ENCODE results near the gene CLSTN1.
"Not testable (repeated sequence)": the region's sequence is repeated elsewhere in the genome, so short reads cannot be mapped to it uniquely, and the experiment has no call there.

CLSTN1 gene

DNA sequence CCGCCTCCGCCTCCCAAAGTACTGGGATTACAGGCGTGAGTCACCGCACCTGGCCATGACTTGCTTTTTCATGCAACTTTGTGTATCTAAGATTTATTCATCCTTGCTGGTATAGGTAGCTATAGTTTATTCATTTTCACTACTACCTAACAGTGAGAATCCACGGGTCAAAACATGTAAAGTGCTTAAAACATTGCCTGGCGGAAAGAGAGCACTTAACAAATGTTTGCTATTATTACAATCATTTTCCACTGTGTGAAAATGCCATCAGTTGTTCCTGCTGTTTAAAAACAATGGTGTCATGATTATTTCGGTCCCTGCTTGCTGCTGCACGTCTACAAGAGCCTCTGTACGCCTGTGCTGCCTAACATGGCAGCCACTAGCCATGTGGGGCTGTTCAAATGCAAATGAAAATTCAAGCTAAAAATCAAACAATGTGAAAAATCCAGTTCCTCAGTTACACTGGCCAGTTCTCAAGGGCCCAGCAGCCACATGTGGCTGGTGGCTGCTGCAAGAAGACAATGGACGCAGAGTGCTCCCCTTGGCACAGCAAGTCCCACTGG lies 65.1 kb downstream of the CLSTN1 start:
- H3K4me3 ChIP-seq (ENCODE audit: low read length), result no peak overlapping the region
- peaks cover 14% of the 10 kb centered on the region for H3K4me1 ChIP-seq (ENCODE audit: control insufficient read depth, insufficient read depth, low read length)
- H3K27me3 ChIP-seq (replicated peaks; ENCODE audit: control insufficient read depth, insufficient read depth, low read length), result no peaks in the 10 kb centered on the region
- no peaks in the 10 kb centered on the region for H3K36me3 ChIP-seq (ENCODE audit: control insufficient read depth, insufficient read depth, low read length, severe bottlenecking)
- H3K9me3 ChIP-seq (ENCODE audit: control insufficient read depth, low read length), result no peaks in the 10 kb centered on the region
- DNase-seq (ENCODE audit: low read depth), result no peak
- H3K9ac ChIP-seq (ENCODE audit: low read length), result no peak overlapping the region

DNA sequence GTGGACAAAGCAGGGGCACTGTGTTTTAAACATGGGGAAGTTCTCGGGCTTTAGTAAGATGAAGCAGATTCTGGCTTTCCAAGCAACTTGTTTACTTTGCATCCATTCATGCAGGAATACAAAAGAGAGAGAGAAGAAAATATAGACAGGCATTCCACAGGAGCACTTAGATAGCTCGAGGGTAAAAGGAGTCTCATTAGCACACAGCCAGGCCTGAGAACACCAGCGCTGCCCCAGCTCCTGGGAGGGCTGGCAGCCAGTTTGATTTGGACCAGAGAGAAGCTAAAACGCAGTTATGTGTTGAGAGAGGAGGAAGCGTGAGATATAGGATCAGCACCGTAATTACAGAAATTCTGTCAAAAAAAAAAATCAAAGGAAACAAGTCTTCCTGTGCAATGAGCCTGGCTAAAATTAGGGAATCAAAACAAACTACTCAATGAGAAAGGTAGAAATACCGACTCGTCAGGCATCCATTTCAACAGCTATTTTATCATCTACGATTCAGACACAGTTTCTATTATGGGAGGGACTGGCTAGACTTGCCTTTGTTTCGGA lies 68.2 kb downstream of the CLSTN1 start:
- no peak overlapping the region for H3K9ac ChIP-seq (ENCODE audit: low read length)
- no peaks in the 10 kb centered on the region for H3K9me3 ChIP-seq (ENCODE audit: control insufficient read depth, low read length)
- H3K27me3 ChIP-seq (replicated peaks; ENCODE audit: control insufficient read depth, insufficient read depth, low read length), result no peaks in the 10 kb centered on the region
- H3K36me3 ChIP-seq (ENCODE audit: control insufficient read depth, insufficient read depth, low read length, severe bottlenecking), result peaks cover 5% of the 10 kb centered on the region
- peak; percentile 48 for DNase-seq (ENCODE audit: low read depth)
- no peak overlapping the region for H3K4me3 ChIP-seq (ENCODE audit: low read length)
- peaks cover 20% of the 10 kb centered on the region for H3K4me1 ChIP-seq (ENCODE audit: control insufficient read depth, insufficient read depth, low read length)

- DNase-seq (ENCODE audit: low read depth), result peak; percentile 68
- H3K9me3 ChIP-seq (ENCODE audit: control insufficient read depth, low read length), result no peaks in the 10 kb centered on the region
- H3K36me3 ChIP-seq (ENCODE audit: control insufficient read depth, insufficient read depth, low read length, severe bottlenecking), result peaks cover 11% of the 10 kb centered on the region
- H3K4me1 ChIP-seq (ENCODE audit: control insufficient read depth, insufficient read depth, low read length), result peaks cover 5% of the 10 kb centered on the region
- no peaks in the 10 kb centered on the region for H3K27me3 ChIP-seq (replicated peaks; ENCODE audit: control insufficient read depth, insufficient read depth, low read length)
- H3K9ac ChIP-seq (ENCODE audit: low read length), result no peak overlapping the region
- H3K4me3 ChIP-seq (ENCODE audit: low read length), result no peak overlapping the region
Observed at GRCh38 chr1:9753121-9753531, 70.6 kb downstream of the CLSTN1 start.

GRCh38 chr1:9751971-9752370 lies 71.8 kb downstream of the CLSTN1 start:
- DNase-seq (ENCODE audit: low read depth), result no peak
- Histone ChIP-seq H3K4me1 (ENCODE audit: control insufficient read depth, insufficient read depth, low read length) (peaks cover 5% of the 10 kb centered on the region), H3K4me3 (ENCODE audit: low read length) (no peak overlapping the region), H3K9me3 (ENCODE audit: control insufficient read depth, low read length) (no peaks in the 10 kb centered on the region), H3K36me3 (ENCODE audit: control insufficient read depth, insufficient read depth, low read length, severe bottlenecking) (peaks cover 11% of the 10 kb centered on the region), H3K27me3 (replicated peaks; ENCODE audit: control insufficient read depth, insufficient read depth, low read length) (no peaks in the 10 kb centered on the region), H3K9ac (ENCODE audit: low read length) (no peak overlapping the region)

GRCh38 chr1:9749361-9749760 lies 74.4 kb downstream of the CLSTN1 start:
- Histone ChIP-seq H3K36me3 (ENCODE audit: control insufficient read depth, insufficient read depth, low read length, severe bottlenecking) (peaks cover 11% of the 10 kb centered on the region), H3K27me3 (replicated peaks; ENCODE audit: control insufficient read depth, insufficient read depth, low read length) (no peaks in the 10 kb centered on the region), H3K4me1 (ENCODE audit: control insufficient read depth, insufficient read depth, low read length) (peaks cover 15% of the 10 kb centered on the region), H3K9me3 (ENCODE audit: control insufficient read depth, low read length) (no peaks in the 10 kb centered on the region), H3K9ac (ENCODE audit: low read length) (no peak overlapping the region), H3K4me3 (ENCODE audit: low read length) (no peak overlapping the region)
- DNase-seq (ENCODE audit: low read depth), result no peak

GRCh38 chr1:9748391-9748790 lies 75.4 kb downstream of the CLSTN1 start:
- peaks cover 19% of the 10 kb centered on the region for H3K36me3 ChIP-seq (ENCODE audit: control insufficient read depth, insufficient read depth, low read length, severe bottlenecking)
- not testable (repeated sequence) for DNase-seq (ENCODE audit: low read depth); H3K4me3 ChIP-seq (ENCODE audit: low read length)

GRCh38 chr1:9746651-9747050 lies 77.1 kb downstream of the CLSTN1 start:
- Histone ChIP-seq H3K9ac (ENCODE audit: low read length) (no peak overlapping the region), H3K27me3 (replicated peaks; ENCODE audit: control insufficient read depth, insufficient read depth, low read length) (no peaks in the 10 kb centered on the region), H3K4me3 (ENCODE audit: low read length) (no peak overlapping the region), H3K9me3 (ENCODE audit: control insufficient read depth, low read length) (no peaks in the 10 kb centered on the region), H3K36me3 (ENCODE audit: control insufficient read depth, insufficient read depth, low read length, severe bottlenecking) (peaks cover 22% of the 10 kb centered on the region), H3K4me1 (ENCODE audit: control insufficient read depth, insufficient read depth, low read length) (peaks cover 10% of the 10 kb centered on the region)
- no peak for DNase-seq (ENCODE audit: low read depth)

More at GRCh38 chr1:9748391-9748790, 75.4 kb downstream of the CLSTN1 start:
- peaks cover 15% of the 10 kb centered on the region for H3K4me1 ChIP-seq (ENCODE audit: control insufficient read depth, insufficient read depth, low read length)
- not testable (repeated sequence) for H3K9me3 ChIP-seq (ENCODE audit: control insufficient read depth, low read length); H3K27me3 ChIP-seq (replicated peaks; ENCODE audit: control insufficient read depth, insufficient read depth, low read length); H3K9ac ChIP-seq (ENCODE audit: low read length)

DNA sequence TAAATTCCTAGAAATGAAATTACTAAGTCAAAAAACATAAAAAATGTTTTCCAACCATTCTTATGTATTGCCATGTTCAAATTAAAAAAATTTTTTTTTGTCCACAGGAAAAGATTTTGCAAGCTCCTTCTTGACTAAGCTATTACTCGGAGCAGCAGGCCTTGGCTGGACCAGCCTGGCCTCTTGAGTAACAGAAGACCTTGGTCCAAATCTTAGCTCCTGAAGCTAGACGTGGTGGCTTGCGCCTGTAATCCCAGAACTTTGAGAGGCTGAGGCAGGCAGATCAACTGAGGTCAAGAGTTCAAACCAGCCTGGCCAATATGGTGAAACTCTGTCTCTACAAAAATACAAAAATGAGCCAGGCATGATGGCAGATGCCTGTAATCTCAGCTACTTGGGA lies 77.6 kb downstream of the CLSTN1 start:
- no peaks in the 10 kb centered on the region for H3K27me3 ChIP-seq (replicated peaks; ENCODE audit: control insufficient read depth, insufficient read depth, low read length)
- H3K4me1 ChIP-seq (ENCODE audit: control insufficient read depth, insufficient read depth, low read length), result peaks cover 10% of the 10 kb centered on the region
- no peaks in the 10 kb centered on the region for H3K9me3 ChIP-seq (ENCODE audit: control insufficient read depth, low read length)
- H3K4me3 ChIP-seq (ENCODE audit: low read length), result no peak overlapping the region
- H3K9ac ChIP-seq (ENCODE audit: low read length), result no peak overlapping the region
- peak; percentile 15 for DNase-seq (ENCODE audit: low read depth)
- H3K36me3 ChIP-seq (ENCODE audit: control insufficient read depth, insufficient read depth, low read length, severe bottlenecking), result peaks cover 21% of the 10 kb centered on the region

- no peaks in the 10 kb centered on the region for H3K9me3 ChIP-seq (ENCODE audit: control insufficient read depth, low read length)
- no peaks in the 10 kb centered on the region for H3K27me3 ChIP-seq (replicated peaks; ENCODE audit: control insufficient read depth, insufficient read depth, low read length)
- H3K4me1 ChIP-seq (ENCODE audit: control insufficient read depth, insufficient read depth, low read length), result peaks cover 10% of the 10 kb centered on the region
- H3K4me3 ChIP-seq (ENCODE audit: low read length), result no peak overlapping the region
- peaks cover 25% of the 10 kb centered on the region for H3K36me3 ChIP-seq (ENCODE audit: control insufficient read depth, insufficient read depth, low read length, severe bottlenecking)
- DNase-seq (ENCODE audit: low read depth), result no peak
- H3K9ac ChIP-seq (ENCODE audit: low read length), result no peak overlapping the region
Observed at GRCh38 chr1:9744106-9744799, 79.5 kb downstream of the CLSTN1 start.

GRCh38 chr1:9737671-9738070 lies 86.1 kb downstream of the CLSTN1 start:
- Histone ChIP-seq H3K36me3 (ENCODE audit: control insufficient read depth, insufficient read depth, low read length, severe bottlenecking) (peaks cover 43% of the 10 kb centered on the region), H3K4me3 (ENCODE audit: low read length) (no peak overlapping the region), H3K27me3 (replicated peaks; ENCODE audit: control insufficient read depth, insufficient read depth, low read length) (no peaks in the 10 kb centered on the region), H3K4me1 (ENCODE audit: control insufficient read depth, insufficient read depth, low read length) (no peaks in the 10 kb centered on the region), H3K9me3 (ENCODE audit: control insufficient read depth, low read length) (no peaks in the 10 kb centered on the region), H3K9ac (ENCODE audit: low read length) (no peak overlapping the region)
- DNase-seq (ENCODE audit: low read depth), result no peak

DNA sequence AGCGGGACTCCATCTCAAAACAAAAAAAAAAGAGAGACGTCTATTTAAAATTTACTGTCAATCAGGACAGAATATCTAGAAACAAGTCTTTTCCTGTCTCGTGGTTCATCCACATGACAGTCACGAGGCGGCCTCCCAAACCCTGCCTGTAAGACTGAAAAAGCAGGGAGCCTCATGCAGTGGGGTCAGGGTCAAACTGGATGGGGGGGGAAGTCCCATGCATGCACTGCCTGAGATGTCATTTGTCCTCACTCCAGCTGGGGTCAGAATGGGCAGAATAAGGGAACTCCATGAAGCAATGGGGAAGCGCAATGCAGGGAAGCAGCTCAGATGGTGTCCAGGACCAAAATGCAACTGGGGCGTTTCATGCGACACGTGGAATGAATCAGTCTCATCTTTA lies 86.7 kb downstream of the CLSTN1 start:
- H3K9me3 ChIP-seq (ENCODE audit: control insufficient read depth, low read length), result no peaks in the 10 kb centered on the region
- H3K4me1 ChIP-seq (ENCODE audit: control insufficient read depth, insufficient read depth, low read length), result no peaks in the 10 kb centered on the region
- H3K27me3 ChIP-seq (replicated peaks; ENCODE audit: control insufficient read depth, insufficient read depth, low read length), result no peaks in the 10 kb centered on the region
- no peak overlapping the region for H3K9ac ChIP-seq (ENCODE audit: low read length)
- DNase-seq (ENCODE audit: low read depth), result no peak
- H3K36me3 ChIP-seq (ENCODE audit: control insufficient read depth, insufficient read depth, low read length, severe bottlenecking), result peaks cover 49% of the 10 kb centered on the region
- no peak overlapping the region for H3K4me3 ChIP-seq (ENCODE audit: low read length)

Measured in adipocyte (in vitro differentiated cells).